Measurements from ENCODE around the gene TACC2. TPM values are rescaled to one million over a fixed set of nuclear protein-coding genes. Genes with fewer than 3 reads are reported as not detected.
"Not testable (repeated sequence)": the region's sequence is repeated elsewhere in the genome, so short reads cannot be mapped to it uniquely, and the experiment has no call there.

TACC2 gene
- total RNA-seq, 1 experiment from 2014 or later = 15.8 TPM

GRCh38 chr10:122199070-122199469, 210.1 kb downstream of the TACC2 start:
- no TSS peak for BruUV-seq (replicated peaks)
- no peaks in the 10 kb centered on the region for H3K4me1 ChIP-seq (replicated peaks; ENCODE audit: insufficient read depth)
- POLR2A ChIA-PET (ENCODE audit: unreplicated experiment) = no interaction called here
- no peaks in the 10 kb centered on the region for H3K9me2 ChIP-seq (ENCODE audit: insufficient read depth)
- H3K27me3 ChIP-seq (ENCODE audit: insufficient read depth, low read depth) = no peaks in the 10 kb centered on the region
- H2AFZ ChIP-seq = no peak overlapping the region
- CTCF ChIA-PET = no interaction called here
- no peaks in the 10 kb centered on the region for H3K36me3 ChIP-seq (ENCODE audit: low read depth)
- no peak for TF ChIP-seq EZH2 (IDR thresholded peaks at IDR 0.05; ENCODE audit: low read depth)
- no peak for TF ChIP-seq CTCF (conservative IDR thresholded peaks at IDR 0.05)
- DNase-seq = no peak
- intact Hi-C loops (cut with micrococcal nuclease; ENCODE audit: unreplicated experiment) = no loop called here
- H3K79me2 ChIP-seq (ENCODE audit: low read depth) = no peaks in the 10 kb centered on the region
- no peaks in the 10 kb centered on the region for H4K20me1 ChIP-seq (ENCODE audit: insufficient read depth)
- no peak overlapping the region for H3K4me2 ChIP-seq
- no peak overlapping the region for H3K27ac ChIP-seq
- no peak overlapping the region for H3K4me3 ChIP-seq
- H3F3A ChIP-seq (ENCODE audit: insufficient read depth, low read depth) = no peaks in the 10 kb centered on the region
- no peaks in the 10 kb centered on the region for H3K9me3 ChIP-seq (ENCODE audit: insufficient read depth, low read depth)

GRCh38 chr10:122199689-122200088, 210.7 kb downstream of the TACC2 start:
- Histone ChIP-seq H3K27me3 (ENCODE audit: insufficient read depth, low read depth) (no peaks in the 10 kb centered on the region), H3K36me3 (ENCODE audit: low read depth) (no peaks in the 10 kb centered on the region), H3K4me1 (replicated peaks; ENCODE audit: insufficient read depth) (no peaks in the 10 kb centered on the region), H3K79me2 (ENCODE audit: low read depth) (no peaks in the 10 kb centered on the region), H3K4me2 (no peak overlapping the region), H3K27ac (no peak overlapping the region), H2AFZ (no peak overlapping the region), H3K9me3 (ENCODE audit: insufficient read depth, low read depth) (no peaks in the 10 kb centered on the region), H3K4me3 (no peak overlapping the region), H3K9me2 (ENCODE audit: insufficient read depth) (no peaks in the 10 kb centered on the region), H4K20me1 (ENCODE audit: insufficient read depth) (no peaks in the 10 kb centered on the region), H3F3A (ENCODE audit: insufficient read depth, low read depth) (no peaks in the 10 kb centered on the region)
- intact Hi-C loops (cut with micrococcal nuclease; ENCODE audit: unreplicated experiment) = no loop called here
- ChIA-PET CTCF (no interaction called here), POLR2A (ENCODE audit: unreplicated experiment) (no interaction called here)
- no TSS peak for BruUV-seq (replicated peaks)
- TF ChIP-seq EZH2 (IDR thresholded peaks at IDR 0.05; ENCODE audit: low read depth) (no peak), CTCF (conservative IDR thresholded peaks at IDR 0.05) (no peak)
- DNase-seq = no peak

- Histone ChIP-seq H3K27ac (no peak overlapping the region), H3K79me2 (ENCODE audit: low read depth) (no peaks in the 10 kb centered on the region), H3K4me3 (no peak overlapping the region), H4K20me1 (ENCODE audit: insufficient read depth) (no peaks in the 10 kb centered on the region), H3K27me3 (ENCODE audit: insufficient read depth, low read depth) (no peaks in the 10 kb centered on the region), H3K9me3 (ENCODE audit: insufficient read depth, low read depth) (no peaks in the 10 kb centered on the region), H3K4me2 (no peak overlapping the region), H2AFZ (no peak overlapping the region), H3F3A (ENCODE audit: insufficient read depth, low read depth) (no peaks in the 10 kb centered on the region), H3K36me3 (ENCODE audit: low read depth) (no peaks in the 10 kb centered on the region), H3K9me2 (ENCODE audit: insufficient read depth) (no peaks in the 10 kb centered on the region), H3K4me1 (replicated peaks; ENCODE audit: insufficient read depth) (no peaks in the 10 kb centered on the region)
- no TSS peak for BruUV-seq (replicated peaks)
- no peak for DNase-seq
- CTCF ChIA-PET = no interaction called here
- POLR2A ChIA-PET (ENCODE audit: unreplicated experiment) = no interaction called here
- no peak for TF ChIP-seq CTCF (conservative IDR thresholded peaks at IDR 0.05)
- no peak for TF ChIP-seq EZH2 (IDR thresholded peaks at IDR 0.05; ENCODE audit: low read depth)
- intact Hi-C loops (cut with micrococcal nuclease; ENCODE audit: unreplicated experiment) = no loop called here
Measured at GRCh38 chr10:122201401-122201800, 212.4 kb downstream of the TACC2 start.

- BruUV-seq (replicated peaks); POLR2A ChIA-PET (ENCODE audit: unreplicated experiment): not testable (repeated sequence)
Measured at GRCh38 chr10:122203180-122203579, 214.2 kb downstream of the TACC2 start.

More at GRCh38 chr10:122203180-122203579, 214.2 kb downstream of the TACC2 start:
- H4K20me1 ChIP-seq (ENCODE audit: insufficient read depth); H3K36me3 ChIP-seq (ENCODE audit: low read depth); H3K9me2 ChIP-seq (ENCODE audit: insufficient read depth); H3K79me2 ChIP-seq (ENCODE audit: low read depth); H3K27me3 ChIP-seq (ENCODE audit: insufficient read depth, low read depth); DNase-seq; H3F3A ChIP-seq (ENCODE audit: insufficient read depth, low read depth); H3K4me2 ChIP-seq; H2AFZ ChIP-seq; H3K9me3 ChIP-seq (ENCODE audit: insufficient read depth, low read depth); intact Hi-C loops (cut with micrococcal nuclease; ENCODE audit: unreplicated experiment); CTCF ChIA-PET; H3K27ac ChIP-seq; H3K4me3 ChIP-seq; H3K4me1 ChIP-seq (replicated peaks; ENCODE audit: insufficient read depth): not testable (repeated sequence)
